Transverse colon (tissue), 4 donors: ENCODE data around the gene SDS.

Experiments used
- CTCF ChIP-seq, 5 experiments: fragments of 200-600 bp in 3 of 5; fragments of 450-650 bp in 2 of 5; sonication (generic) in 3 of 5; IDR thresholded peaks; 1 replicate in 2 of 5; 2 replicates in 3 of 5; pipeline ENCODE4 v1.5.1; 2016 to 2017; ENCODE audit warnings: antibody characterized with exemption in 5 of 5, inconsistent platforms in 3 of 5, mild to moderate bottlenecking in 2 of 5, moderate library complexity in 1 of 5
- EP300 ChIP-seq: sonication (generic); formaldehyde crosslinking; IDR thresholded peaks from one replicate; pipeline ENCODE4 v1.6.1; 2017; ENCODE audit warnings: antibody characterized with exemption, low read depth
- POLR2A ChIP-seq: fragments of 450-650 bp; IDR thresholded peaks from one replicate; pipeline ENCODE4 v1.6.1; 2016; ENCODE audit warnings: antibody characterized with exemption, mild to moderate bottlenecking, moderate library complexity
- POLR2AphosphoS5 ChIP-seq, 3 donors: sonication (generic); formaldehyde crosslinking; IDR thresholded peaks; one replicate each; pipeline ENCODE4 v1.6.1; 2016; ENCODE audit warnings: antibody characterized with exemption in 3 of 3

- TF ChIP-seq CTCF (IDR thresholded peaks at IDR 0.05): no peak
- TF ChIP-seq POLR2A: no peak
- TF ChIP-seq POLR2AphosphoS5 (IDR thresholded peaks at IDR 0.05): no peak
- TF ChIP-seq EP300: no peak
These were observed 16.1 kb downstream of the SDS start for GRCh38 chr12:113387631-113388030.
